Hematopoietic multipotent progenitor cell treated with erythropoietin and hydrocortisone succinate and interleukin-3 and kit ligand, for 6 days (in vitro differentiated cells): ENCODE data around the gene PRKCA.
A peak's percentile ranks its signal among the peaks of the same experiment; 100 is the strongest.

Experiments used
- DNase-seq: peaks from one replicate; pipeline ENCODE4 v3.0.0-alpha.2; 2015

Gene PRKCA

GRCh38 chr17:66727634-66728570 is 425.5 kb downstream of the PRKCA start:
- DNase-seq, result peak; percentile 73

- DNase-seq, result no peak
Measured at GRCh38 chr17:66730461-66730923, 428.1 kb downstream of the PRKCA start.

- DNase-seq, result no peak
Measured at GRCh38 chr17:66733759-66734158, 431.3 kb downstream of the PRKCA start.

- DNase-seq, result no peak
Measured at GRCh38 chr17:66734186-66734943, 432.0 kb downstream of the PRKCA start.

GRCh38 chr17:66737524-66737923 is 435.1 kb downstream of the PRKCA start:
- DNase-seq, result no peak

- no peak for DNase-seq
Measured at GRCh38 chr17:66738301-66738700, 435.9 kb downstream of the PRKCA start.

- no peak for DNase-seq
Measured at GRCh38 chr17:66739553-66739952, 437.1 kb downstream of the PRKCA start.

GRCh38 chr17:66740226-66740625 is 437.8 kb downstream of the PRKCA start:
- no peak for DNase-seq

GRCh38 chr17:66743511-66743910 is 441.1 kb downstream of the PRKCA start:
- no peak for DNase-seq

GRCh38 chr17:66746736-66747135 is 444.3 kb downstream of the PRKCA start:
- no peak for DNase-seq

- DNase-seq, result no peak
Measured at GRCh38 chr17:66747578-66748275, 445.3 kb downstream of the PRKCA start.

- DNase-seq, result no peak
Measured at GRCh38 chr17:66748578-66748977, 446.2 kb downstream of the PRKCA start.

GRCh38 chr17:66749217-66749832 is 446.9 kb downstream of the PRKCA start:
- no peak for DNase-seq

GRCh38 chr17:66750116-66750515 is 447.7 kb downstream of the PRKCA start:
- no peak for DNase-seq

GRCh38 chr17:66750781-66751543 is 448.5 kb downstream of the PRKCA start:
- no peak for DNase-seq

GRCh38 chr17:66751771-66752170 is 449.4 kb downstream of the PRKCA start:
- no peak for DNase-seq

GRCh38 chr17:66752411-66752810 is 450.0 kb downstream of the PRKCA start:
- DNase-seq, result no peak

GRCh38 chr17:66753126-66753920 is 450.9 kb downstream of the PRKCA start:
- no peak for DNase-seq

- DNase-seq, result no peak
Measured at GRCh38 chr17:66755101-66755943, 452.9 kb downstream of the PRKCA start.

GRCh38 chr17:66755944-66756290 is 453.5 kb downstream of the PRKCA start:
- DNase-seq, result no peak
